Heart left ventricle (tissue), 16 donors: ENCODE results near the gene GPR107. TPM values are rescaled to one million over a fixed set of nuclear protein-coding genes. Genes with fewer than 3 reads are reported as not detected.

Experiments used
- ATAC-seq, 4 donors: fragments of 200-7000 bp; cut with Tn5 transposase; one replicate each; pipeline ENCODE4 v1.9.1; 2020 to 2022; ENCODE audit warnings: moderate library complexity in 4 of 4, mild to moderate bottlenecking in 3 of 4, moderate number of reproducible peaks in 1 of 4
- DNase-seq, 5 donors: peaks; one replicate each; pipeline ENCODE4 v3.0.0-alpha.2; 2020
- H3K27ac ChIP-seq, 12 donors: fragments of 200-600 bp; sonication (generic) in 4 of 12; one replicate each; pipeline versions ENCODE4 v1.5.0 to v1.8.0; 2016 to 2022; ENCODE audit warnings: mild to moderate bottlenecking in 2 of 12
- H3K27me3 ChIP-seq, 9 donors: fragments of 200-600 bp; sonication (generic) in 2 of 9; one replicate each; pipeline versions ENCODE4 v1.5.1 to v1.8.0; 2016 to 2022; ENCODE audit warnings: mild to moderate bottlenecking in 3 of 9
- H3K36me3 ChIP-seq, 9 donors: fragments of 200-600 bp; sonication (generic) in 2 of 9; one replicate each; pipeline versions ENCODE4 v1.5.0 to v1.8.0; 2018 to 2022; ENCODE audit warnings: mild to moderate bottlenecking in 2 of 9
- H3K4me1 ChIP-seq, 12 donors: fragments of 200-600 bp; sonication (generic) in 4 of 12; one replicate each; pipeline versions ENCODE4 v1.5.0 to v1.8.0; 2016 to 2022; ENCODE audit warnings: mild to moderate bottlenecking in 3 of 12
- H3K4me3 ChIP-seq, 12 donors: fragments of 200-600 bp; sonication (generic) in 4 of 12; one replicate each; pipeline versions ENCODE4 v1.5.0 to v1.8.0; 2017 to 2022; ENCODE audit warnings: mild to moderate bottlenecking in 9 of 12, moderate library complexity in 4 of 12
- H3K9me3 ChIP-seq, 12 donors: fragments of 200-600 bp; sonication (generic) in 4 of 12; one replicate each; pipeline versions ENCODE4 v1.5.0 to v1.8.0; 2016 to 2022; ENCODE audit warnings: mild to moderate bottlenecking in 1 of 12
- CTCF ChIP-seq, 12 donors: fragments of 200-600 bp; sonication (generic) in 4 of 12; IDR thresholded peaks; one replicate each; pipeline versions ENCODE4 v1.5.0 to v1.8.0; 2018 to 2022; ENCODE audit warnings: antibody characterized with exemption in 12 of 12, mild to moderate bottlenecking in 5 of 12
- POLR2A ChIP-seq, 2 donors: fragments of 450-650 bp; IDR thresholded peaks; one replicate each; pipeline ENCODE4 v1.6.1; 2017; ENCODE audit warnings: antibody characterized with exemption in 2 of 2, mild to moderate bottlenecking in 2 of 2, moderate library complexity in 2 of 2
- WGBS, 4 donors: extraction: QIAGEN DNeasy Blood & Tissue Kit in 2 of 4; methylation state at CpG; one replicate each; pipeline versions ENCODE4 v1.1.5 to v1.1.7; 2013 to 2018; 5-methylcytosine and 5-hydroxymethylcytosine counted together
- intact Hi-C, 10 donors: fragments of 100-400 bp; cut with DNase I; formaldehyde crosslinking; loops; one replicate each; pipeline versions ENCODE4 v1.11.1 to v1.14.2; 2022
- polyA plus RNA-seq, 2 donors: library from polyadenylated mRNA; stranded (reverse); fragments of 200-250 nt; gene quantifications; one replicate each; pipeline ENCODE4 v1.2.3, GENCODE V29; 2013
- total RNA-seq, 9 donors: library from RNA; depleted of rRNA in 2 of 9; stranded (reverse); fragments of >200 nt in 2 of 9; fragmentation: NEBNext Ultra II Directional in 3 of 9; extraction: Animal tissue kit (Norgen Biotek cat#: 25700) in 3 of 9; gene quantifications; one replicate each; pipeline versions ENCODE4 v1.1.0 to v1.2.4, GENCODE V29; 2016 to 2023
- donor health status: ischemic (EF 13 %, LVEDD 7.1; RV severe dilation, severe dysfunction).
- donor health status: healthy with polysubstance abuse.
- donor health status: DM: no; HTN: yes; CAD: no.
- donor health status: DM: no; HTN: no; CAD: no.
- donor health status: ischemic (EF 25% LVEDD 6.9; RV normal size, moderate dysfunction).
- donor health status: ischemic (EF 25% LVEDD 5.7; RV mildly dilated, moderate dysfunction).
- donor health status: healthy.
- donor health status: DM: yes; HTN: yes; CAD: no.
- donor health status: ischemic (EF 35%, LVEDD 5.7; RV mildly dilated, moderate dysfunction).
- donor health status: nonischemic (EF 11% LVEDD 7.7; RV severe dilation, severe dysfunction).
- donor health status: DM: yes; HTN: yes; CAD: no.
- donor health status: PGD.
- donor health status: ischemic (EF 29% LVEDD 5.4; RV normal size, mild dysfunction).
- donor health status: nonischemic (EF 23%, LVEDD 6.1; RV moderate dilation, normal function).

GPR107 gene
- total and polyA plus RNA-seq, 11 donors, result 7.0 to 33.2 (median 21.3) TPM

- ATAC-seq (peak in 2 of 4 donors; percentile 7 to 32), DNase-seq (no peak)
- 83 to 88% (median 87%) methylated on average over 10 of the region's 10 CpGs for WGBS, 4 donors
- Histone ChIP-seq H3K27me3 (no peaks in the 10 kb centered on the region), H3K27ac (peak overlapping the region in 1 of 12 donors; percentile 80), H3K4me1 (peaks cover 0 to 99% (median 25%) of the 10 kb centered on the region in 12 donors), H3K4me3 (no peak overlapping the region), H3K9me3 (peaks cover 0 to 7% (median 0%) of the 10 kb centered on the region in 12 donors), H3K36me3 (no peaks in the 10 kb centered on the region)
- TF ChIP-seq CTCF (IDR thresholded peaks at IDR 0.05) (no peak), POLR2A (IDR thresholded peaks at IDR 0.05) (no peak)
- intact Hi-C loops, result no loop called here
Measured at GRCh38 chr9:130029223-130029973, 24.3 kb upstream of the GPR107 start.

GRCh38 chr9:130030651-130031127 is 23.0 kb upstream of the GPR107 start:
- TF ChIP-seq CTCF (IDR thresholded peaks at IDR 0.05), result no peak
- TF ChIP-seq POLR2A (IDR thresholded peaks at IDR 0.05), result no peak
- Histone ChIP-seq H3K9me3 (peaks cover 0 to 7% (median 0%) of the 10 kb centered on the region in 12 donors), H3K4me1 (peaks cover 0 to 99% (median 30%) of the 10 kb centered on the region in 12 donors), H3K27ac (peak overlapping the region in 1 of 12 donors; percentile 80), H3K4me3 (no peak overlapping the region), H3K27me3 (no peaks in the 10 kb centered on the region), H3K36me3 (no peaks in the 10 kb centered on the region)
- ATAC-seq (no peak), DNase-seq (no peak)
- WGBS, 4 donors, result 90 to 96% (median 93%) methylated on average over 3 of the region's 3 CpGs
- intact Hi-C loops, result loop anchor here in 1 of 10 donors (10.0 kb wide), 1 partner anchor 66 kb away; no protein-coding TSS in a partner anchor

- Histone ChIP-seq H3K4me1 (peaks cover 0 to 96% (median 25%) of the 10 kb centered on the region in 12 donors), H3K9me3 (no peaks in the 10 kb centered on the region), H3K36me3 (no peaks in the 10 kb centered on the region), H3K27ac (peak overlapping the region in 2 of 12 donors; percentile 12 to 60), H3K27me3 (no peaks in the 10 kb centered on the region), H3K4me3 (no peak overlapping the region)
- DNase-seq (no peak), ATAC-seq (peak in 3 of 4 donors; percentile 20 to 50 (median 45))
- WGBS, 4 donors, result 54 to 88% (median 77%) methylated on average over 1 of the region's 1 CpG
- intact Hi-C loops, result loop anchor here in 1 of 10 donors (10.0 kb wide), 1 partner anchor 70 kb away; no protein-coding TSS in a partner anchor
- TF ChIP-seq POLR2A (IDR thresholded peaks at IDR 0.05) (no peak), CTCF (IDR thresholded peaks at IDR 0.05) (no peak)
Measured at GRCh38 chr9:130034570-130034969, 19.1 kb upstream of the GPR107 start.

- no peaks in the 10 kb centered on the region for H3K36me3 ChIP-seq
- peak overlapping the region in 2 of 12 donors; percentile 35 to 60 for H3K27ac ChIP-seq
- H3K4me1 ChIP-seq, result peaks cover 0 to 96% (median 24%) of the 10 kb centered on the region in 12 donors
- TF ChIP-seq POLR2A (IDR thresholded peaks at IDR 0.05) (no peak), CTCF (IDR thresholded peaks at IDR 0.05) (no peak)
- intact Hi-C loops, result loop anchor here in 1 of 10 donors (10.0 kb wide), 1 partner anchor 71 kb away; no protein-coding TSS in a partner anchor
- H3K4me3 ChIP-seq, result no peak overlapping the region
- DNase-seq, result no peak
- ATAC-seq, result peak in 3 of 4 donors; percentile 21 to 51 (median 36)
- no peaks in the 10 kb centered on the region for H3K9me3 ChIP-seq
- H3K27me3 ChIP-seq, result no peaks in the 10 kb centered on the region
Measured at GRCh38 chr9:130036099-130036498, 17.6 kb upstream of the GPR107 start.
